Hindlimb muscle (tissue), 1 donor: ENCODE results near the gene SETBP1. TPM values are rescaled to one million over a fixed set of nuclear protein-coding genes. Genes with fewer than 3 reads are reported as not detected.

Source experiments
- DNase-seq: peaks from one replicate; pipeline ENCODE4 v3.0.0-alpha.2; 2013
- polyA plus RNA-seq: library from polyadenylated mRNA; unstranded; fragments of 120-200 nt; gene quantifications from one replicate; pipeline ENCODE4 v1.2.1, GENCODE V29; 2013; ENCODE audit not compliant: insufficient read length

Gene SETBP1
- polyA plus RNA-seq, 1 donor, result 19.5 TPM

DNA sequence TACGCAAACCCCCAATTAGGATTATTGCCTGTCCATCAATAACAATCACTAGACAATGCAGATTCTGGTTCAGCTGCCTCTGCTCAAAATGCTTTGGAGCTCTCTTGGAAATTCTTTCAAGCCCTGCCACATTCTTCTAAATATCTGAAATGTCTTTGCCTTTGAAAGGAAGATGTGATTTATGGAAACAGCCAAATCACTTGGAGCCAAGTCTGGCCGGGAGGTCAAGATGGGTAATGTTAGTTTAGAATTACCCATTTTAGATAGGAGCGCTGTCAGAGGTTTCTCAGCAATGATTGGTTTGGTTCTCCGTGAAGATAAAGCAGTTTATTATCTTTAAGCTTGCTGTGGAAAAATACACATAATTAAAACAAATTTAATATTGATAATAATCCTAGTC, 306.7 kb downstream of the SETBP1 start:
- DNase-seq, result no peak

DNA sequence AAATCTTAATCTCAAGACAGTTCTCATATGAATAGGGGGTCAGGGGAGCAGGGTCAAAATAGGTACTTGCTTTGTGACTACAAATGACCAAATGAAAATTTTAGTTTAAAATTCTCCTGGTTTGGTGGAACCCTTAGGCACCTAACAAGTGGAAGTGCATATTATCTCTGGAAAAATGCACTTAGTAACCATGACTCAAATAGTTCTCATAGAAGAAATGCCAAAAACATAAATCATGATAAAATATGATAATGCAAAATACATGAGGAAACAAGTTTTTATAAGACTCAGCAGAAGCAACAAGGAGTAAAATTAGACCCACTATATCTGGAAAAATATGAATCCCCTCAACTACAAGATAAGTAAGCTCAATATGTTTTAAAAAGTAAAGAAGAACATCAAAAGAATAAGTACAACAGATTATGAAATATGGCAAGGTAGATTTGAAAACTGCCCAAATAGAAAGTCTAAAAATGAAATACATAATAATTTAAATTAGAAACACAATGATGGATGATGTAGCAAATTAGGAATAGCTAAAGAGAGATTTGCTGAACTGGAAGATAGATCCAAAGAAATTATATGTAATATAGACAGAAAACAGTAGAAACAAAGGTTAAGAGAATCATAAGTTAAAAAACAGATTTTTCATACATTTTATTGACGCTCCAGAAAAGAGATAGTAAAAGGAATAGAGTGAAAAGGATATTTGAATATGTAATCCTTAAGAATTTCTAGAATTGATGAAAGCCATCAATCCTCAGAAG, 308.3 kb downstream of the SETBP1 start:
- no peak for DNase-seq

- DNase-seq, result no peak
These were observed 315.6 kb downstream of the SETBP1 start for GRCh38 chr18:44996261-44996660.

GRCh38 chr18:44997174-44997573, 316.5 kb downstream of the SETBP1 start:
- DNase-seq, result no peak

- DNase-seq, result no peak
These were observed 317.7 kb downstream of the SETBP1 start for GRCh38 chr18:44998360-44998759.

DNA sequence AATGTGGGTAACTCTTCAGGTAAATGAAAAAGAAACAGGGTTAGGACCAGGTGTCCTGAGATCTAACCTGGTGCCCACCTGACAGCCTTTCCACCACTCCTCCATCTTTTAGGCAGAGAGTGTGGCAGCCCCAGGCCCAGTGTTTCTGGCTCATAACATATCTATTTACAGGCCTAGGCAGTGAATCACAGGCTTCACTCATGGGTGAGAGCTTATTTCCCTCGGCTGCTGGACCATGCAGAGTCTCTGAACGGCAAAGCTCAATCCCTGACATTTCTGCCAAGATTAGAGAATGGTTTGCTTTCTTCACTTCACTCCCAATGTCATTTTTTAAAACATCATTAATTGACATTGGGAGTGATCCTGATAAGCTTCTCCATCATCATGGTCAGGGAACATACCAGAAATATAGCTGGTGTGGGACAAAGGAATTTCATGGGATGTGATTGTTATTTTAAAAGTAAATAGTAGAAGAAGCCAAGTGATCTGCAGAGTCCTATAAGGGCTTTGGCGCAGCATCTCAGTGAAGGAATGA, 323.9 kb downstream of the SETBP1 start:
- no peak for DNase-seq

DNA sequence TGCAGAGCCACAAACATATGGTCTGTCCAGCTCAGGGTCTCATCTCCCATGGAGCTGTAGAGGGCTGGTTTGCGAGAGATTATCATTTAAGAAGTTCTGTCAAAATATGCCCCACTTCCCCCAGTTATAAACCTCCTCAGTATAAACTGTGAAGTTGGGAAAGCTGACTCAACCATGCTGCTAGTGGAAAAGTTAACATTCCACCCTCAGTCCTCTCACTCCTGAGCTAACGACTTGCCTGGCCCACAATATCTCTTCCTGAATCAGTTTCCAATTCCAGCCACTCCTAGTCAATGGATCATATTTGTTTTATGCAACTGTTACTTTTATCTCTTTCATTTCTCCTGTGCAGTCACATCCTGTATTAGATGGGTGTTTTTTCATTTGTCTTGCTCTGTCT, 326.2 kb downstream of the SETBP1 start:
- DNase-seq, result no peak

GRCh38 chr18:45007531-45007930, 326.8 kb downstream of the SETBP1 start:
- no peak for DNase-seq

GRCh38 chr18:45008694-45009413, 328.2 kb downstream of the SETBP1 start:
- no peak for DNase-seq

DNA sequence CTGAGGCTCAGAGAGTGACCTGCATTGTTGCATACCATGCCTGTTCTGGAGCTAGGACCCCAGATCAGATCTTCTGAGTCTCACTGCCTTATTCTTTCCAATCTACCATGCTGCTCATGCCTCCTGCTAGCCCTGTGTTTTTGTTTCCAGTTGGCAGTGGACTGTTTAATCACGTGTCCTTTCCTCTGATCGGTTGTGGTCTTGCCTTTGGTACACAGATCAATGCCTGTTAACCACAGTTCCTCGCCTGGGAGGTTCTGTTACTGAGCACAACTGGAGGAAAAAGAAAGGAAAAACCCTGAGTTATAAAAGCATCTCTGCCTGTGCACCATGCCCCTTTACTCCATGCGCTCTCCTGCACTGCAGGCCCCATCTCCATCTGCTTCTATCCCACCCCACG, 329.1 kb downstream of the SETBP1 start:
- DNase-seq, result no peak

- DNase-seq, result no peak
These were observed 331.6 kb downstream of the SETBP1 start for GRCh38 chr18:45012286-45012685.

- DNase-seq, result no peak
These were observed 333.4 kb downstream of the SETBP1 start for GRCh38 chr18:45014047-45014501.

- DNase-seq, result no peak
These were observed 335.1 kb downstream of the SETBP1 start for GRCh38 chr18:45015788-45016128.

- no peak for DNase-seq
These were observed 338.8 kb downstream of the SETBP1 start for GRCh38 chr18:45019469-45019868.

- no peak for DNase-seq
These were observed 342.8 kb downstream of the SETBP1 start for GRCh38 chr18:45023519-45023918.

- no peak for DNase-seq
These were observed 343.8 kb downstream of the SETBP1 start for GRCh38 chr18:45024357-45025088.

DNA sequence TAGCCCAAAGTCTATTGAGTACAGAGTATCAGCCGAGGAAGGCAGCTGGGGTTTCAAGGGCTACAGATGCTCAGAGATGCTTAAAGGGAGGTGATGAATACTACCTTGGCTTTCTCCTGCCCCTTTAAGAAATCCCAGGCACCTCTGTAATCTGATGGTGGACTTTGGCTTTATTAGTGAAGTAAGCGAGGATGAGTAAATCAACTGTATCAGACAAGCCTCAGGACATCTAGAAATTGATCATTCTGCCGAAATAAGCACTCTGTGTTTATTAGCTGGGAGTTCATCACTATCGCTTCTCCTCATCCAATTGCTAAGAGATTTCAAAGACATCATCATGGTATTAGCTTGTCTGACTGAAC, 344.4 kb downstream of the SETBP1 start:
- DNase-seq, result no peak

DNA sequence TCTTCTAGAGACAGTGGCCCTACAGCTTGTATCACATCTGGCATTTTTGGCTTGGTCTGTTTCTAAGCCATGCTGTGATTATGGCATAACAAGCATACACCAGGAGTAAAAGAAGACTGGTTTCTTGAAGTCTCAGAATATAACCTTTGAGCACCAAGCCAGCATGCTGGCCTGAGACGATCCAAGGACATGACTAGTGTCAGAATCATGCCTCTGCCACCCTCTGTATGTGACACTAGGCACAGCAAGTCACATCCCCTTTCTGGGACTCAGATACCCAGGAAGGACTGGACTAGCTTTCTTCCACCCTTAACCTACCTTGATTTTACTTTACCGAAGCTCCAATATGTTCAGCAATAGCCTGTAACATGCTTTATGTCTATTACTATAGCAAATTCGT, 345.5 kb downstream of the SETBP1 start:
- DNase-seq, result no peak

DNA sequence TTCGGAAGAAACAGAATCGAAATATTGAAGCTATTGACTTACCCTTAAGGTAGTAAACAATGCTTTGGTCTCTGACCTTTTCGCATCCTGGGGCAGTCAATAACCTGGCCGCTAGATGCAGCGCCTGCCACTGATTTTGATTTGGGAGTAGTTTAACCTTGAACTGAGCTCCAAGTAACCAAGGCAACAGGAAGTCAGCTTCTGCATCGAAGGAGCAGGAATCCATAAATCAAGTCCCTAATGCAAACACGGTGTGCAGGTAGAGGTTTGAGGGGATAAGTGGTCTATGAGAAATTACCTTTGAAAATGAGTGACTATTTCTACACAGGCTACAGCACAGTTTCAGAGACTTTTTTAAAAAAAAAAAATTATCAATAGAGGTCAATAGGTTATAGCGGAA, 353.5 kb downstream of the SETBP1 start:
- no peak for DNase-seq

DNA sequence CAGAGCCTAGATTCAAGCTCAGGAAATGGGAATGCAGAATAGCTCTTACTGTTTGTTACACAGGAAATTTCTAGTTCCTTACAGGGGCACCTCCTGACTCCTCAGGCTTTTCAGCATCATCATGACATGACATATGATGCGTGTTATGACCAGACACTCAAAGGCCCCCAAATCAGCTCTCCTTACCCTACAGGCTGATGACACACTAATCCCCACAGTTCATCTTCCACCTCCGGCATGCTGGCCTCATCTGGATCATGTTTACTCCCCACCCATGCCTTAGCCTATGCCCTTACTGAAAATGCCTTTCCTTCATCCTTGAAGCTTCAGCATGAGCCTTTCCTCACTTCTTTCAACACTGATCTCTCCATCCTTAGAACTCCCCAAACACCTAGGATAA, 356.9 kb downstream of the SETBP1 start:
- no peak for DNase-seq

GRCh38 chr18:45039376-45039775, 358.7 kb downstream of the SETBP1 start:
- DNase-seq, result no peak

DNA sequence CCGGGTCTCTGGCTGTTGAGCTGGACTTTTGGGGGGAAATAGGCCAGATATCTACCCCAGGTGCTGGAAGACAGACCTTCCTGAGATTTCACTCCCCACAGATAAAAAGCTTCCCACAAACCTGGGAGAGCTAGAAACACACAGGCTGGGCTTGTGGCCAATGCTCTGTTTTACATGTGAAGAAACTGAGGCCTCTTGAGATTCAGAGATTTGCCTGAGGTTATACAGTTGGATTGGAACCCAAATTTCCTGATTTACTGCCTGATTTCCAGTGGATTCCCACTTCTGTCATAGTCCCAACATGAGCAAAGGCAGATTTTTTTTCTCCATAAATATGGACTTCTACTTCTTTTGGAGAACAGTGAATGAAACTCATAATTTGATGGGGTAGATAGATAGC, 360.2 kb downstream of the SETBP1 start:
- no peak for DNase-seq

- DNase-seq, result no peak
These were observed 364.1 kb downstream of the SETBP1 start for GRCh38 chr18:45044787-45045186.
